ENCODE data around the gene MRPL53. TPM values are rescaled to one million over a fixed set of nuclear protein-coding genes. Genes with fewer than 3 reads are reported as not detected.

Gene MRPL53
- total and polyA plus RNA-seq, 2 of the 13 experiments (the other 11 are each of a cell fraction or from before 2014, with no cell fraction given): 34.3 to 51.9 TPM

- TF ChIP-seq GABPA (IDR thresholded peaks at IDR 0.05; ENCODE audit: low read depth, low read length) (peak; percentile 54), GABPA (CRISPR knock-in tag; IDR thresholded peaks at IDR 0.05; ENCODE audit: low read depth) (peak; percentile 80), ZBTB1 (CRISPR knock-in tag; IDR thresholded peaks at IDR 0.05; ENCODE audit: borderline replicate concordance) (no peak), XRCC5 (optimal IDR thresholded peaks at IDR 0.05; ENCODE audit: low read length) (peak; percentile 97), RARA (CRISPR knock-in tag; IDR thresholded peaks at IDR 0.05) (peak; percentile 59), ZNF616 (CRISPR knock-in tag; IDR thresholded peaks at IDR 0.05; ENCODE audit: low read depth) (no peak), PPARG (CRISPR knock-in tag; conservative IDR thresholded peaks at IDR 0.05) (peak; percentile 51; the same call in 1 of the 2 replicates), KLF13 (CRISPR knock-in tag; IDR thresholded peaks at IDR 0.05) (peak; percentile 54; the same call in 1 of the 2 replicates), CHCHD3 (CRISPR knock-in tag; IDR thresholded peaks at IDR 0.05) (peak; percentile 65; the same call in 1 of the 2 replicates), TARDBP (CRISPR knock-in tag; IDR thresholded peaks at IDR 0.05) (peak; percentile 69), ZNF282 (IDR thresholded peaks at IDR 0.05; ENCODE audit: partially characterized antibody) (no peak), MXI1 (IDR thresholded peaks at IDR 0.05; ENCODE audit: borderline replicate concordance, low read depth, low read length) (peak; percentile 73; the same call in 2 of the 3 replicates), KDM5B (CRISPR knock-in tag; IDR thresholded peaks at IDR 0.05; ENCODE audit: borderline replicate concordance) (peak; percentile 96), EED (CRISPR knock-in tag; IDR thresholded peaks at IDR 0.05) (no peak; the same call in 1 of the 2 replicates), ZNF639 (CRISPR knock-in tag; conservative IDR thresholded peaks at IDR 0.05) (0 out of 2 replicates have a peak, but pooled peaks have one; percentile 49), ELF4 (CRISPR knock-in tag; IDR thresholded peaks at IDR 0.05; ENCODE audit: borderline replicate concordance) (peak; percentile 89; the same call in 1 of the 2 replicates), ZSCAN30 (CRISPR knock-in tag; IDR thresholded peaks at IDR 0.05) (peak; percentile 86; the same call in 1 of the 2 replicates), ZNF30 (CRISPR knock-in tag; IDR thresholded peaks at IDR 0.05) (no peak), MBD4 (IDR thresholded peaks at IDR 0.05; ENCODE audit: borderline replicate concordance, low read length) (no peak)
- TF ChIP-seq, protein P1, sequence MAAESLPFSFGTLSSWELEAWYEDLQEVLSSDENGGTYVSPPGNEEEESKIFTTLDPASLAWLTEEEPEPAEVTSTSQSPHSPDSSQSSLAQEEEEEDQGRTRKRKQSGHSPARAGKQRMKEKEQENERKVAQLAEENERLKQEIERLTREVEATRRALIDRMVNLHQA (CRISPR knock-in tag; IDR thresholded peaks at IDR 0.05): no peak
- TF ChIP-seq, protein P2, sequence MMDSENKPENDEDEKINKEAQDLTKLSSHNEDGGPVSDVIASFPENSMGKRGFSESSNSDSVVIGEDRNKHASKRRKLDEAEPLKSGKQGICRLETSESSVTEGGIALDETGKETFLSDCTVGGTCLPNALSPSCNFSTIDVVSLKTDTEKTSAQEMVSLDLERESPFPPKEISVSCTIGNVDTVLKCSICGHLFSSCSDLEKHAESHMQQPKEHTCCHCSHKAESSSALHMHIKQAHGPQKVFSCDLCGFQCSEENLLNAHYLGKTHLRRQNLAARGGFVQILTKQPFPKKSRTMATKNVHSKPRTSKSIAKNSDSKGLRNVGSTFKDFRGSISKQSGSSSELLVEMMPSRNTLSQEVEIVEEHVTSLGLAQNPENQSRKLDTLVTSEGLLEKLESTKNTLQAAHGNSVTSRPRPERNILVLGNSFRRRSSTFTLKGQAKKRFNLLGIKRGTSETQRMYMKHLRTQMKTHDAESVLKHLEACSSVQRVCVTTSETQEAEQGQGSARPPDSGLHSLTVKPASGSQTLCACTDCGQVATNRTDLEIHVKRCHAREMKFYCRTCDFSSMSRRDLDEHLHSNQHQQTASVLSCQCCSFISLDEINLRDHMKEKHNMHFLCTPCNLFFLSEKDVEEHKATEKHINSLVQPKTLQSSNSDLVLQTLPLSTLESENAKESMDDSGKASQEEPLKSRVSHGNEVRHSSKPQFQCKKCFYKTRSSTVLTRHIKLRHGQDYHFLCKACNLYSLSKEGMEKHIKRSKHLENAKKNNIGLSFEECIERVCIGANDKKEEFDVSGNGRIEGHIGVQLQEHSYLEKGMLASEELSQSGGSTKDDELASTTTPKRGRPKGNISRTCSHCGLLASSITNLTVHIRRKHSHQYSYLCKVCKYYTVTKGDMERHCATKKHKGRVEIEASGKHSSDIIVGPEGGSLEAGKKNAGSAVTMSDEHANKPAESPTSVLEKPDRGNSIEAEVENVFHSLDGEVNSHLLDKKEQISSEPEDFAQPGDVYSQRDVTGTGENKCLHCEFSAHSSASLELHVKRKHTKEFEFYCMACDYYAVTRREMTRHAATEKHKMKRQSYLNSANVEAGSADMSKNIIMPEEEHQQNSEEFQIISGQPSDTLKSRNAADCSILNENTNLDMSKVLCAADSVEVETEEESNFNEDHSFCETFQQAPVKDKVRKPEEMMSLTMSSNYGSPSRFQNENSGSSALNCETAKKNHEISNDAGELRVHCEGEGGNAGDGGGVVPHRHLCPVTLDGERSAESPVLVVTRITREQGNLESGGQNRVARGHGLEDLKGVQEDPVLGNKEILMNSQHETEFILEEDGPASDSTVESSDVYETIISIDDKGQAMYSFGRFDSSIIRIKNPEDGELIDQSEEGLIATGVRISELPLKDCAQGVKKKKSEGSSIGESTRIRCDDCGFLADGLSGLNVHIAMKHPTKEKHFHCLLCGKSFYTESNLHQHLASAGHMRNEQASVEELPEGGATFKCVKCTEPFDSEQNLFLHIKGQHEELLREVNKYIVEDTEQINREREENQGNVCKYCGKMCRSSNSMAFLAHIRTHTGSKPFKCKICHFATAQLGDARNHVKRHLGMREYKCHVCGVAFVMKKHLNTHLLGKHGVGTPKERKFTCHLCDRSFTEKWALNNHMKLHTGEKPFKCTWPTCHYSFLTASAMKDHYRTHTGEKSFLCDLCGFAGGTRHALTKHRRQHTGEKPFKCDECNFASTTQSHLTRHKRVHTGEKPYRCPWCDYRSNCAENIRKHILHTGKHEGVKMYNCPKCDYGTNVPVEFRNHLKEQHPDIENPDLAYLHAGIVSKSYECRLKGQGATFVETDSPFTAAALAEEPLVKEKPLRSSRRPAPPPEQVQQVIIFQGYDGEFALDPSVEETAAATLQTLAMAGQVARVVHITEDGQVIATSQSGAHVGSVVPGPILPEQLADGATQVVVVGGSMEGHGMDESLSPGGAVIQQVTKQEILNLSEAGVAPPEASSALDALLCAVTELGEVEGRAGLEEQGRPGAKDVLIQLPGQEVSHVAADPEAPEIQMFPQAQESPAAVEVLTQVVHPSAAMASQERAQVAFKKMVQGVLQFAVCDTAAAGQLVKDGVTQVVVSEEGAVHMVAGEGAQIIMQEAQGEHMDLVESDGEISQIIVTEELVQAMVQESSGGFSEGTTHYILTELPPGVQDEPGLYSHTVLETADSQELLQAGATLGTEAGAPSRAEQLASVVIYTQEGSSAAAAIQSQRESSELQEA (CRISPR knock-in tag; IDR thresholded peaks at IDR 0.05; ENCODE audit: not compliant biosample characterization): peak; percentile 95
Measured at GRCh38 chr2:74440378-74441169, 31.9 kb downstream of the MRPL53 start (continued).

All from HepG2 (cell line).